WTC11 (cell line): ENCODE measurements around the gene ABHD12.
"Not testable (repeated sequence)": the region's sequence is repeated elsewhere in the genome, so short reads cannot be mapped to it uniquely, and the experiment has no call there.

Experiments
- ATF2 ChIP-seq: sonication (generic); formaldehyde crosslinking; IDR thresholded peaks from 2 replicates; pipeline ENCODE4 v1.8.1; 2022; ENCODE audit warnings: low read depth, missing genetic modification reagents, borderline replicate concordance
- CBFB ChIP-seq: sonication (generic); formaldehyde crosslinking; IDR thresholded peaks from 2 replicates; pipeline ENCODE4 v1.8.1; 2022; ENCODE audit warnings: mild to moderate bottlenecking, low read depth, missing genetic modification reagents
- CREM ChIP-seq: sonication (generic); formaldehyde crosslinking; IDR thresholded peaks from 2 replicates; pipeline ENCODE4 v1.8.1; 2022; ENCODE audit warnings: mild to moderate bottlenecking, missing genetic modification reagents, moderate library complexity
- CTCF ChIP-seq: fragments of 200-600 bp; IDR thresholded peaks from 2 replicates; pipeline ENCODE4 v1.8.0; 2022; ENCODE audit warnings: antibody characterized with exemption
- E2F1 ChIP-seq: sonication (generic); formaldehyde crosslinking; IDR thresholded peaks from 2 replicates; pipeline ENCODE4 v1.8.0; 2022; ENCODE audit warnings: mild to moderate bottlenecking, missing genetic modification reagents
- ERG ChIP-seq: fragments of 250-450 bp; sonication (Bioruptor Pico); IDR thresholded peaks from 2 replicates; pipeline ENCODE4 v1.8.0; 2021; ENCODE audit warnings: mild to moderate bottlenecking
- JUN ChIP-seq: sonication (generic); formaldehyde crosslinking; IDR thresholded peaks from 2 replicates; pipeline ENCODE4 v1.8.0; 2023; ENCODE audit warnings: mild to moderate bottlenecking, missing genetic modification reagents
- MLX ChIP-seq: sonication (generic); formaldehyde crosslinking; IDR thresholded peaks from 2 replicates; pipeline ENCODE4 v1.8.1; 2023; ENCODE audit warnings: mild to moderate bottlenecking, missing genetic modification reagents, moderate library complexity
- RELA ChIP-seq: sonication (generic); formaldehyde crosslinking; IDR thresholded peaks from 2 replicates; pipeline ENCODE4 v1.8.1; 2022; ENCODE audit warnings: missing genetic modification reagents, mild to moderate bottlenecking, borderline replicate concordance
- SP1 ChIP-seq: sonication (generic); formaldehyde crosslinking; conservative IDR thresholded peaks from 2 replicates; pipeline ENCODE4 v1.8.1; 2022; ENCODE audit warnings: missing genetic modification reagents
- TEAD4 ChIP-seq: sonication (generic); formaldehyde crosslinking; IDR thresholded peaks from 2 replicates; pipeline ENCODE4 v1.8.0; 2022; ENCODE audit warnings: mild to moderate bottlenecking, missing genetic modification reagents
- USF2 ChIP-seq: sonication (generic); formaldehyde crosslinking; IDR thresholded peaks from 2 replicates; pipeline ENCODE4 v1.8.1; 2023; ENCODE audit warnings: mild to moderate bottlenecking, missing genetic modification reagents, moderate library complexity
- ZNF263 ChIP-seq: sonication (generic); formaldehyde crosslinking; IDR thresholded peaks from 2 replicates; pipeline ENCODE4 v1.8.1; 2022; ENCODE audit warnings: low read depth, mild to moderate bottlenecking, moderate library complexity, missing genetic modification reagents
- ZNF512 ChIP-seq: sonication (generic); formaldehyde crosslinking; IDR thresholded peaks from 2 replicates; pipeline ENCODE4 v1.8.1; 2022; ENCODE audit warnings: missing genetic modification reagents, borderline replicate concordance

- TF ChIP-seq CTCF; ERG; RELA (CRISPR knock-in tag); CREM; ZNF512 (CRISPR knock-in tag); ZNF263 (CRISPR knock-in tag); SP1 (CRISPR knock-in tag); MLX (CRISPR knock-in tag); TEAD4 (CRISPR knock-in tag); USF2 (CRISPR knock-in tag); CBFB; E2F1 (CRISPR knock-in tag); ATF2; JUN: not testable (repeated sequence)
These were observed 129.7 kb downstream of the ABHD12 start for GRCh38 chr20:25260770-25261437.
